GM18861 (cell line): ENCODE measurements around the gene HOXA2.

Source experiments
- ATAC-seq: cut with Tn5 transposase; IDR thresholded peaks from one replicate; pipeline ENCODE4 v1.9.1; 2021; ENCODE audit not compliant: unreplicated experiment

Gene HOXA2

DNA sequence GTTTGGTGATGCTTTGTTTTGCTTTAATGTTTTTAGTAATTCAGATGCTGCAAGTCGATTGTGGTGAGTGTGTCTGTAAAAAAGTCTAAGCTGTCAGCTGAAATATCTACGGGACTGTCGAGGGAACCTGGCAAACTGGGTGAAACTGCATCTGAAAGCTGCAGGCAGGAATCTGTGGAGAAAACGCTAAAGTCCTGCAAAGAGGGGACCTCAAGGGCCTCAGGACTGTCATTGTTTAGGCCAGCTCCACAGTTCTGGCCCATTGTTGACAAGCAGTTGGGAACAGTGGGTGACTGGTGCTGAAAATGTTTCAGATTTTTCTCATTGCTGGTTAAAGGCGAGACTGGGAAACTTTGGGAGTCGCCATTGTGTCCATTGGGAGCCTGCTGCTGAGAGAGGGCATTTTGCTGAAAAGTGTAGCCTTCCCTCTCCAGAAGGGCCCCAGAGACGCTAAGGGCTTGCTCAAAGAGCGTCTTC, 1.8 kb downstream of the HOXA2 start:
- ATAC-seq: no peak

DNA sequence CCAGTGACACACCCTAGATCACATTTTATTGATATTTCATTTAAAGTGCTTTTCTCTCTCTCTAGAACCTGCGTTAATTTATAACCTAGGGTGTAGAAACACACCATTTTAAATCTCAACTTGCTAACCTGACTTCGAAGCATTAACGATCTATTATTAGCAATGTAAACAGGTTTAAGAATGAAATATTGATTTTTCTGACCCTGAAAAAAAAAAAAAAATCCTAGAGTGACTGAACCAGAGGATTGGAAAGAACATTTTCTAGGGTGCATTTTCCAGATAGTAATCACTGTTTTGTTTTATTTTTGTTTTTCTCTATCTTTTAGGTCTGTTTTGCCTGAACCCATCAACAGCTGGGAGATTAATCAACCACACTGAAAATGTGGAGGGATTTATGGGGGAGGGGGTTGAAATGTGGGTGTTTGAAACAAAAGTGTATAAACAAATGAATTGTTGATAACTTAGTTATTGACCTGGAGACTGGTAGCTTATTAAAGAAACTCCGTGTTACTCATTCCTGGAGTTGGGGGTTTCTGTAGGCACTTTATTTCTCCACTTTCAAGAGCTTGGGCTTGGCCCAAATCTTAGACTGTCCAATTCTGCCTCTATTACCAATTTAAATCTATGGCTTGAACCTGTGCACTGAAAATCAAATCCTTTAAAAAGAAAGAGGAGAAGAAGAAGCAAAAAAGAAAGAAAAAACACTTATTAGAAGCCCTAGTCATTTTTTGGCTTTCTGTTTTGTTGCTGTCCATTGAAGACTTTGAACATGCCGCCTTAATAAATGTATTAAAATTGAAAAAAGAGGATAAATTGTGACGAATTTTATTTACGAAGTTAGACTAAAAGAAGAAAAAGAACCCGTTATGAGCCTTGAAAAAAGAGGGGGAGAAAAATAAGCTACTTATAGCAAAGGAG, 2.8 kb downstream of the HOXA2 start:
- ATAC-seq: no peak

DNA sequence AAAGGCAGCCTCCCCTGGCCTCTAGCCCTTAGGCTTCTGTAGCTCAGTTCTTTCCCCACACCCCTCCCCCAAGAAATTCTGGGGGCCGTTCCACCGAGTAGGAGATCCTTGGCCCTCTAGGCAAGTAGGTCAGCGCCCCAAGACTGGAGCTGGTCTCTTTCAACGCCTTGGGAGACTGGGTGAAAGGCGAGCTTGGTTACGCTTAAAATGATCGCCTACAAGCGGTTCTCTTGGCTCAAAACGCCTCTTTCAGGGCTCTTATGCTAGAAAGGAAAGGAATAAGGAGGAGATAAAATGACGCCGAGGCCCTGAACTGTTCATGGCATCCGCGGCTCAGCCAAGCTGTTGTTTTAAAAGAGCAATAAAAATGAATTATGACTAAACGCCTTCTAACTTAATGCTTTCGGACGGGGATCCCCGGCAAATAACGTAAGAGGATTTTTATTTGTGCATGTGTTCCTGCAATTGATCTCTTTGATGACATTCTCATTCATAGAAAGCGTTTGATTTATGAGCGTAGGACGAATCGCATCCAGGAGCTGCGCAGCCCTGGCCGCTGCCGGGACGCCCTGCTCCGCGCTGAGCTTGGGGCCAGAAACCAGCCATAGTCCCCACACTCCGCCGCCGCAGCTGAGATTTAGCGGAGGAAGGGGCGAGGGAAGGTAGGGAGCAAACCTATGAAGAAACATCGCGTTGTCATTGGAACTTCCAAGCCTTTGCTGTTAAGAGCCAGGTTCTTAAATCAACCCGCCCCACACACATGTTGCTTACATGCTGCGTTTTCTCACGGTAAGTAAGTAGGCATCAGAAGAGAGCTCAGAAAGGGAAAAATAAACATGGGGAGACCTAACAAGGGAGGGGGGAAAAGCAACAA, 3.7 kb downstream of the HOXA2 start:
- no peak for ATAC-seq

DNA sequence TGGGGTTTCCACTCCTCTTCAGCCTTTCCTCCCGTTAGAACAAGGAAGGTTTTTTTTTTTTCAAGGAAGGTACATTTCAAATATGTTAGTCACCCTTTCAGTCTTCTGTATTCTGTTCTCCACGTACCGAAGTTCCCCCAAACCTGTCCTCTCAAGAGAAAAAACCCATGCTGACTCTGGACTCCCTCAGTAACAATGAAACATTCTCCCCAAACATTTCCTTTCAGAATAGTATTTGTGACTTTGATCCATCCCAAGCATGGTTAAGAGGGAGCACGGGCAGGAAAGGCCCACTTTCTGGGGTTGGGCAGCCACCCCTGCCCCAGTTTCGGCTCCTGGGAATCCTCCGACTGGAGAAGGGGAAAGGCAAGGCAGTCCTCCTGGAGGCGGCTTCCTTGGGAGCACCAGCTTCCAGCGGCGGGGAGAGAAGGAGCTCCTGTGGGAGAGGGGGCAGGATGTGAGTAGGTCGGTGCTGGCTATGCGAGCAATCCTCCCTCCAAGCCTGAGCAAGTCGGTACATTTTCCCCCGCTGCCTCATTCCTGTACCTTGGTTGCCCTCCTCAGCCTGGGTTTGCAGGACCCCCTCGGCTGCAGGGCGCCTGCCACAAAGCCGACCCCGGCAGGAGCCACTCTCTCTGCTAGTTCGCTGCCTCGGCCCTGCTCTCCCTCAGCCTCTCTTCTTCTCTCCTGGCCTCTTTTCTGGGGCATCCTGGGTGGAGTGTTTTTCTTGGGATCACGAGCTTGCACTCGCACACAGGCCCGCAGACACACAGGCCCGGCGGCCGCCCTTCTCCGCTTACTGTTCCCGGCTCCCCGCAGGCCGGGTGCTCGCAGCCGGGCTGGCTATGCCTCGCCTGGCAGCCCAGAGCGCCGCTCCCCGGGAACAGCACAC, 4.6 kb downstream of the HOXA2 start:
- no peak for ATAC-seq

DNA sequence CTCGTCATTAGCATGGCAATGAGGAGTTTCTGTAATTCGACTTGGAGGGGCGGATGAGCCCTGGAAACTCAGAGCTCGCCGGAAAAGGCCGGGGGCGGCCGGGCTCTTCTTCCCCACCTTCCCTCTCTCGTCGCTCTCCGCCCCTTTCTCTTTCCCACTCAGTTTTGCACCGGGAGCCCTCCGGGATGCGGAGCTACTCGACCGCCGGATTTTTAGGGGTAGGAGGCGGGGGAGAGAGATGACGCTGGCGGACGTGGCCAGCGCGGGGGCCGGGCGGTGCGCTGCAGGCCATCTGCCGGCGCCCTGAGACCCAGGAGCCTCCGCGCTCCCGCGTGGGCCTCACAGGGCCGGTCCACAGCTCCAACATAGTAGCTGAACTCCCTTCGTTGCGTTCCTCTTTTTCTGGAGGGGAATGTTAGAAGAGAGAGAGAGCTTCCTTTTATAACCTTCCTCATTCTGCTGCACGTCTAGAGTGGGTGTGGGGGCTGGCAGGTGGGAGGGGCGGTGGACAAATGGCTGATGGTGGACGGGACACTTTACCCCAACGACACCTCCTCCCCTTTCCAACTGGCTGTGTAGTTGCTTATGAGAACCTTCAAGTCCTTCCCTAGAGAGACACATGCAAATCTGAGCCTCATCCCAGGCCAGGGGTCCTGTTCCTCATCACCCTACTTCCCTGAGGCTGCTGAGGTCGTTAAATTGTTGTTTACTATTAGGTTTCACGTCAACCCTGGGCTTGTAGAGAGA, 5.5 kb downstream of the HOXA2 start:
- ATAC-seq: no peak

DNA sequence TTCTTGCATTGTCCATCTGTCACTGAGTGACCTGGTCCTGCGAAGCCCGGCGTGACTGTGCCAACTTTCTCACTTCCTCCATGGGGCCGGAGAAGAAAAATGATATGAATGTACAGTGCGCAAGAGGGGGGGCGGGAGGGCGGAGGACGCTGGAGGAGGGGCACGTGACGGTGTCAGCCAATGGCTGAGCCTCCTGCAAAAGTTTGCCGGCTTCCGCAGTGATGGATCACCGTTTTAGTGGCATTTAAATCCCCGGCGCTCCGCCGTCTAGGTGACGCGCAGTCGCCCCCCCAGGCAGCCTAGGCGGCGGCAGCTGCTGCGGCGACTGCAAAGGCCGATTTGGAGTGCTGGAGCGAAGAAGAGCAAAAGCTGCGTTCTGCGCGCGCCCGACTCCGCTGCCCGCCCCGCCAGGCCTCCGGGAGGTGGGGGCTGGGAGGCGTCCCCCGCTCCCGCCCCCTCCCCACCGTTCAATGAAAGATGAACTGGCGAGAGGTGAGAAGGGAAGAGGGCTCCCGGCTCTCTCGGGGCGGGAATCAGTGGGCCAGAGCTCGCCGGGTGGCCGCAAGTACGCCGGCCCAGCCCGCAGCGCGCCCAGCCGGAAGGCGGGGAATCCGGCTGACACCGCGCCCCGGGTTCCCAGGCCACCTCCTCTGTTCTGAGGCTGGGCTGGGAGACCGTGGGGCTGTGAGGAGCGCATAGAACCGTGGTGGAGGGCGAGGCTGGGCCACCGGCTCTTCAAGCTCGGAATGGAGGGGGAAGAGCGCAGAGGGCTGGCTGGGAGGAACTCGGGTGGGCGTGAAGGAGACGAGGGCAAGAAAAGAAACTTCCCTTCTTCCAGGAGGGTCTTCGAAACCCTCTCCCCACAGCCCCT, 6.4 kb downstream of the HOXA2 start, which contains the start of gene HOXA1:
Gene HOXA1 (minus strand): TSS at position 104 of the 871 bp plus-strand sequence. CDS start 88 bp downstream, at position 16.
- peak; percentile 90 for ATAC-seq

DNA sequence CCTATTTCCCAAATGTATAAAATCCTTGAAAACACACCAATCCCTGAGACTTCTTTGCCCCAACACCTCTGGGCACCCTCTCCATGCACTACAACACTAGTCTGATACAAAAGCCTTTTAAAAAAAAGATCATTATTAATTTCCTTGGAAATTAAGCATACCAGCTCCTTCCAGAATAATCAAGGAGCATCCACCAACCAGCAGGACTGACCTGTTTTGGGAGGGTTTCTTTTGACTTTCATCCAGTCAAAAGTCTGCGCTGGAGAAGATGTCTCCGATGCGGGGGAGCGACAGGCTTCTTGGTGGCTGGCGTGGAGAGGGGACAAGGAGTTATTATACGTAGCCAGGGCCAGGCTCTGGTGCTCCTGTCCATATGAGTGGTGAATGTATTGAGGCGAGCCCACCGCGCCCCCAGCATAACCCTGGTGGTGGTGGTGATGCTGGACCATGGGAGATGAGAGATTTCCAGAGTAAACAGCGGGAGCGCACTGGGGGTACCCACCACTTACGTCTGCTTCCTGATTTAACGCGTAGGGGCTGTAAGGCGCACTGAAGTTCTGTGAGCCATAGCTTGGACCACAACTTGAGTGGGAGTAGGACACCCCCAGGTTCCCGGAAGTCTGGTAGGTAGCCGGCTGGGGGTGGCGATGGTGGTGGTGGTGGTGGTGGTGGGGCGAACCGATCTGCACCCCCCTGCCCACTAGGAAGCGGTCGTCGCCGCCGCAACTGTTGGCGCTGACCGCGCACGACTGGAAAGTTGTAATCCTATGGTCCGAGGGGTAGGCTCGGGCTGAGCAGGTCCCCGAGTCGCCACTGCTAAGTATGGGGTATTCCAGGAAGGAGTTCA, 7.2 kb downstream of the HOXA2 start:
- no peak for ATAC-seq

DNA sequence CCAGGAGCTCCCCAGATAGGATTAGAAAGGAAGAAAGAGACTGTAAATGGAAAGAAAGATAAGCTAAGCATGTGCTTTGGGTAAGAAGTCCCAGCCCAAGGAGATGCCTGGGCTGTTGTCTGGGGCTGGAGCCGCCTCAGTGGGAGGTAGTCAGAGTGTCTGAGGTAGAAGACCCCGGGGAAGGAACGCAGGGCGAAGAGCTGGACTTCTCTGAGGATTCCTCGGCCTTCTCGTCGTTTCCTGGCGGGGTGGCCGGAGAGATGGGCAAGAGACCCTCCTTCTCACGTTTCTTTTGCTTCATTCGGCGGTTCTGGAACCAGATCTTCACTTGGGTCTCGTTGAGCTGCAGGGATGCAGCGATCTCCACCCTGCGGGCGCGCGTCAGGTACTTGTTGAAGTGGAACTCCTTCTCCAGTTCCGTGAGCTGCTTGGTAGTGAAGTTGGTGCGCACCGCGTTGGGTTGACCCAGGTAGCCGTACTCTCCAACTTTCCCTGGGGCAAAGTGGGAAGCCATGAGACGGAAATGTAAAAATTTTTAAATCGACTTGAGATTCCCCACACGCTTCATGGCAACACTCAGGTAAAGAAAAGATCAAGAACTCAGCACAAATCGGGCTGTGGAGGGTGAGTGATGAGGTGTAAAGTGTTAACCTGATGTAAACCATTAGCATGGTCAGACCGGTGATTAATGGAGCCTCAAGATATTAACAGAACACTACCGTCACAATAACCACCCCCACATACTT, 8.0 kb downstream of the HOXA2 start:
- ATAC-seq: no peak

DNA sequence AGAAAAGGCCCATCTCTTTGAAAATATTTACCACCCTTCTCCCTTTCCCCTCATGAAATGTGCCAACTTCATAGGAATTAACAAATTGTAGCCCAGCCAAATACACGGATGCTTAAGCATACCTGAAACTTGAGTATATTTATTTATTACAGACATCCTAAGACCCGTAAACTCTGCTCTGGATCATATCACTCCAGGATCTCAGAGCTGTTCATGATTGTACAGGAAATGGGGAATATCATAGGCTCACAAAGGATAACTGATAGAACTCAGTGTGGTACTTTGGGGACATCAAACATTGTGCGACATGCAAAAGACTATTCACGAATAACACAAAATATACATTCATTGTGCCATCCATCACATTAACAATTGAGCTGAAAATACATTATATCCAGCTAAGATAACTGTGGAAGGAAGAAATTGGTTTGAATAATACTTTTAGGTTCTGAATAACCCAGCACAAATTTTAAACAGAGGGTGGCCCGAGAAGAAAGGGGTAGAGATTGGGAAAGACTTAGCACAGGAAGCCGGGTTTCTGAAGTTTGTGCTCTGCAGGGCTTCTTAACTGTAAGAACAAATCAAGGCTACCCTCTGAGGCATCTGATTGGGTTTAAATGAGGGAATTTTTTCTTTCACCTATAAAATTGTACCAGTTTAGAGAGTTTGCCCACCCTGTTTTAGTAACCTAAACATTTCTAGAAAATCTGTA, 9.1 kb downstream of the HOXA2 start:
- no peak for ATAC-seq

DNA sequence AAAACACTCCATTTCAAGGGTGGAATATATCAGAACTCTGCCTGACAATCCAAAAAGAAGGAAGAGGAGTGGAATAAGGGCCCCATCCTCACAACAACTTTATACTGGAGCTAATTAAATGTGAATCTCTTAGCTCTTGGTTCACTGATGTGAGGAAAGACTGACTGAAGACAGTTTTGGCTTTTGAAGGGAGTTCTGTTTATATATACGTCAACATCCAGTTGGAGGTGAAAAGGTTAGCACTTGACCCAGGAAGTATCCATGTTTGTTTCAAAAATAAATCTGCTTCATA, 9.7 kb downstream of the HOXA2 start:
- no peak for ATAC-seq

DNA sequence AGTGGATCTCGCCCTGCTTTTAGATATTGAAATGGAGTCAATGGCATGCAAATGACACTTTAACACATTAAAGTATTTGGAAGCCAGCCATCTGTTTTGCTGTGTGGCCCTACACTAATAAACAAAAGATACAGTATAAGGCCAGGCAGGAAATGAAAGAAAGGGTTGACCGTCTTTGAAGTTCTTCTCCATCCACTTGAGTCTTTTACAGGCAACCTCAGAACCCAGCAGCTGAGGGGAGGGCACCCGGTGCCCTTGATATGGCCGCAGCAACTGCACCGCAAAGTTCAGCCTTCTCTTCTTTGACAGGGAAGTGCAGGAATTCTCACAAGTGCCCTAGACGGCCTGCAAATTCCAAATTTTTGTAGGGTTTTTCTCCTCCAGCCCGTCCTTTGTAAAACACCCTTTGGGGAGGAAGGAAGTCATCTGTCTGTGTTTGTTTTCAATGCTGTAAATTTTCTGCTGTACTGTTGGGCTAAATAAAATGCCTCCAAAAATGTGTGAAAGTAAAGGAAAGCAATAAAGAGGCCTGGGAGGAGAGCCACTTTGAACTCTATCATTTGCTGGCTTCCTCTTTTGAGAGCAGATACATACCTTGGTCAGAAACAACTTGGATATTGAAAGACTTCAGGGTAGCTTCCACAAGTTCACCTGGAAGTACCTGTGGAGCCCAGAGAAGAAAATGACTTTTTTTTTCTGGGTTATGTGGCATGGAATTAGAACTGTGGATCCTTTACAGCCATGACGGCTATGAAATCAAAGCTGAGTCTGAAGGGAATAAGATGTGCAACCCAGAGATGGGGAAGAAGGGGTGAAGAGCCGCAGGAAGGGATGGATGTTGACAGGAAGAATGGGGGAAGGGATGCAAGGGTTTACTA, 10.3 kb downstream of the HOXA2 start:
- ATAC-seq: no peak

DNA sequence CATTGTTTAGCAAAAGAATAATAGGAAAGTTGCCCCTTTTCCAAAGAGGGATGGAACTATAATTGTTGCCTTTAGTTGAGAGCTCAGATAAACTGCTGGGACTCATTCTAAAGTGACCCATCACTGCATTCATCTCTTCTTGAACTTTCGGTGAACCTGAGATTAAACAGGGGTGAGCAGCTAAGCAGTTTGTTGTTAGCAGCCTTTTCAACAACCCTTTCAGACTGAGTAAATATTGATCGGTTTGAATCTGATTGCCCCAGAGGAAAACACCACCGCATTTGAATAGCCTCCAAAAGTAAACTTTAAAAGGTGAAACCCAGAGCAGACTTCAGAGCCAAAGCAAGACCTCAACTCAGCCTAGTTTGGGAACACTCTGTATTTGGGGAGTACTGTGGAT, 11.4 kb downstream of the HOXA2 start:
- no peak for ATAC-seq

DNA sequence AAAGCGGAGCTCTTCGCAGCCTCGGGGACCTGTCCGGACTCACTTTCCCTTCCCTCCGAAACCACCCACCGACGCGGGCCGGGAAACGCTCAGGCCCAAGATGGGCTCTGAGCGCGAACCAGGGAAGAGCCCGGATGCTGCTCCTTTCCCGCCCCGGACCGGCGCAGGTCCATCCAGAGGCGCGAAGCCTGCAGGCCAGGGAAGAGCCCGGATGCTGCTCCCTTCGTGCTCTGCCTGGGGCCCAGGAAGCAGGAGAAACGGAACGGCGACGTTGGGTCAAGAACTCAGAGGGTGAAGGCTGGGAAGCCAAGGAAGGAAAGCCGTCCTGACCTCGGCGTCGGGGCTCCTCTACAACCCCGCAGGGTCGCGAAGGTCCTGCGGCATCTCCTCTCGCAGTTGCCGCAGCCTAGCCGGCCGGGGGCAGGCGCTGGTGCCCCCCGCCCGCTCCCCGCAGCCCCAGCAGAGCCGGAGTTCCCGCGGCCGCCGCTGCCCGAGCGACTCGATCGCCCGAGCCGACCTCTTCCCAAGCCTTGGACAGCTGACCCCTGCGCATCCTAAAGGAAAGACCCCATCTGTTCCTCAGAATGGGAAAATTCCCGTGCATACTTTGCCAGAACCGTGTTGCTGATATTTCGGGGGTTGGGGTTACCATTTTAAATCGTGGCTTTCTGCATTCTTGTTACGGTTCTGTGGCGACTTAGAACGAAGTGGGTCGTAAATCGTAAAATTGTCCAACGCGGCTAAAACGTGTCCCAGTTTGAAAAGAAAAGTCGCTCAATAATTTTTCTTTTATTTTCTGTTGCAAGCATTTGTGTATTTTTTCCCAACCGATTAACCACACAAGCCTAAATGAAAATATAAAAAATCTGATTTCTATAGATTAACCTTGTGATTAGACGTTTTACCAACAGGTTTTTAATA, 14.2 kb downstream of the HOXA2 start:
- ATAC-seq: no peak

DNA sequence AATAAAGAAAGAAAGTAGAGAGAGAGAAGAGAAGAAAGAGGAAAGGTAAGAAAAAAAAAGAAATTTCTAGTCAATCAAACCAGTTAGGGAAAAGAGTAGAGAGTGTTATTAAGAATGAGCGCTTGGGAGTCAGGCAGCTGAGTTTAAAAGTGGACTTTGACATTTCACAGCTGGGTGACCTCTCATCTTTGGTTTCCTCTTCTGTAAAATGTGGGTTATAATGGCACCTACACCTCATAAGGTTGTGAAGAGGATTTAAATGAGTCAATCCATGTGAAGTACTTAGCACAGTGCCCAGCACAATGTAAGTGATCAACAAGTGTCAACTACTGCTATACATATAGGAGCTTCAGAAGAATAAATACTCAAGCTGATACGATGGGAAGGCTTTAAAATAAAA, 18.8 kb downstream of the HOXA2 start:
- peak; percentile 56 for ATAC-seq

DNA sequence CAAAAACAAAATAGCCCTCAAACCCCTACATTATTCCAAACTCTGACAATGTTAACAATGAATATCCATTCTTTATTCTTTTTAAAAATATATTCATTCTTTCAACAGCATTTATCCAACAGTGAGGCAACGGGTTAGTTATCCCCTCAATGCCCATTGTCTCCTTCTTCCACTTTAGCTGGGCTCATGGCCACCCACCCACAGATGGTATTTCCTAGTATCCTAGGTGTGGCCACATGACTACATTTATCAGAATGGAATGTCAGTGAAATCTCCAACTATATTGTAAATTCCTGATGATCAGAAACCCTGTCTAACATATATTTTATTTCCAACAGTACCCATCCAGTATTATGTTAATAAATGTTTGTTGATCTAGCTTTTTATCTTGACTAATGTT, 20.3 kb downstream of the HOXA2 start:
- no peak for ATAC-seq
